ENCODE data around the gene COL27A1.

- TF ChIP-seq, protein P1, sequence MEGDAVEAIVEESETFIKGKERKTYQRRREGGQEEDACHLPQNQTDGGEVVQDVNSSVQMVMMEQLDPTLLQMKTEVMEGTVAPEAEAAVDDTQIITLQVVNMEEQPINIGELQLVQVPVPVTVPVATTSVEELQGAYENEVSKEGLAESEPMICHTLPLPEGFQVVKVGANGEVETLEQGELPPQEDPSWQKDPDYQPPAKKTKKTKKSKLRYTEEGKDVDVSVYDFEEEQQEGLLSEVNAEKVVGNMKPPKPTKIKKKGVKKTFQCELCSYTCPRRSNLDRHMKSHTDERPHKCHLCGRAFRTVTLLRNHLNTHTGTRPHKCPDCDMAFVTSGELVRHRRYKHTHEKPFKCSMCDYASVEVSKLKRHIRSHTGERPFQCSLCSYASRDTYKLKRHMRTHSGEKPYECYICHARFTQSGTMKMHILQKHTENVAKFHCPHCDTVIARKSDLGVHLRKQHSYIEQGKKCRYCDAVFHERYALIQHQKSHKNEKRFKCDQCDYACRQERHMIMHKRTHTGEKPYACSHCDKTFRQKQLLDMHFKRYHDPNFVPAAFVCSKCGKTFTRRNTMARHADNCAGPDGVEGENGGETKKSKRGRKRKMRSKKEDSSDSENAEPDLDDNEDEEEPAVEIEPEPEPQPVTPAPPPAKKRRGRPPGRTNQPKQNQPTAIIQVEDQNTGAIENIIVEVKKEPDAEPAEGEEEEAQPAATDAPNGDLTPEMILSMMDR (IDR thresholded peaks at IDR 0.05), result no peak
- TF ChIP-seq POLR2AphosphoS5 (IDR thresholded peaks at IDR 0.05) (no peak), POLR2A (IDR thresholded peaks at IDR 0.05) (no peak)
Observed at GRCh38 chr9:114355821-114356220, 200.5 kb downstream of the COL27A1 start.

All from prostate gland (tissue), 2 donors.